Tibial artery (tissue), 4 donors: ENCODE results near the gene B3GAT3.
"Not testable (repeated sequence)": the region's sequence is repeated elsewhere in the genome, so short reads cannot be mapped to it uniquely, and the experiment has no call there.

Source experiments
- DNase-seq, 2 donors: peaks; one replicate each; pipeline ENCODE4 v3.0.0-alpha.2; 2019
- H3K27ac ChIP-seq, 2 donors: fragments of 200-600 bp; sonication (generic) in 1 of 2; 1 replicate in 1 of 2; 2 replicates in 1 of 2; pipeline ENCODE4 v1.5.1; 2018 to 2019; ENCODE audit warnings: mild to moderate bottlenecking in 1 of 2
- H3K27me3 ChIP-seq, 2 donors: fragments of 200-600 bp; sonication (generic) in 1 of 2; one replicate each; pipeline versions ENCODE4 v1.5.1 to v1.6.0; 2016 to 2019
- H3K36me3 ChIP-seq, 3 donors: fragments of 200-600 bp; sonication (generic) in 2 of 3; one replicate each; pipeline ENCODE4 v1.5.1; 2016 to 2019; ENCODE audit warnings: mild to moderate bottlenecking in 2 of 3
- H3K4me1 ChIP-seq, 4 donors: fragments of 200-600 bp; sonication (generic) in 2 of 4; 1 replicate in 3 of 4; 2 replicates in 1 of 4; pipeline ENCODE4 v1.5.1; 2016 to 2019
- H3K4me3 ChIP-seq, 2 donors: fragments of 200-600 bp; sonication (generic) in 1 of 2; 1 replicate in 1 of 2; 2 replicates in 1 of 2; pipeline ENCODE4 v1.5.1; 2018 to 2019; ENCODE audit warnings: mild to moderate bottlenecking in 2 of 2
- H3K9me3 ChIP-seq, 3 donors: fragments of 200-600 bp; sonication (generic) in 1 of 3; one replicate each; pipeline ENCODE4 v1.5.1; 2016 to 2019
- intact Hi-C: fragments of 100-400 bp; cut with DNase I; formaldehyde crosslinking; loops from one replicate; pipeline ENCODE4 v1.15.0; 2023; ENCODE audit warnings: low total_unique reads
- TF ChIP-seq, protein P1 (sequence below), 2 experiments: fragments of 200-600 bp in 1 of 2; fragments of 450-650 bp in 1 of 2; IDR thresholded peaks; one replicate each; pipeline ENCODE4 v1.5.1; 2017 to 2019; ENCODE audit warnings: antibody characterized with exemption in 2 of 2, mild to moderate bottlenecking in 1 of 2, moderate library complexity in 1 of 2

Gene B3GAT3

DNA sequence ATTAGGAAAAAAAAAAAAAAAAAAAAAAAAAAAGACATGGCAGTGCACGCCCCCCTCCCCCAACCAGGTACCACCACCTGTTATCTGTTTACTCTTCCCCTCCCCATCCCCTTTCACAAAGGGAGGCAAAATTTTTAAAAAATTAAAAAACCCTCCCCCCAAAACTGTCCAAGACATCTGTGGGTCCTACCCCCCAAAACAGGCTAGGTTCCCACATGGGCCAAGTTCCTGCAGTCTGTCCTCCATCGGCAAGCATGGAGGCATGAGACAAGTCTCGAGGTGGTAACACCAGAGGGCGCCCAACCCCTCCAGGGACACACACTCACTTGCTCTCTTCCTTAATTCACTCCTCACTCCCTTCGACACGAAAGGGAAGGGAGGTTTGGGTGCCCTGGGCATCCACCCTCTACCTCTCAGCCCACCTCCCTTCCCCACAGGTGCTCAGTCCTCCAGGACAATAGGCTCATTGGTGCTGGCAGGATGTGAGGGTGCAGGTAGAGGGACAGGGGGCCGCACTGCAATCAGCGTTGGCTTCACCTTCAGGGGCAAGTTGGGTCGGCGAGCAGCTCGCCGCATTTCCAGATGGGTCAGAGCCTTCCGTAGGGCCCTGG lies 28.2 kb downstream of the B3GAT3 start:
- Histone ChIP-seq H3K4me3 (no peak overlapping the region), H3K36me3 (peaks cover 48 to 56% (median 55%) of the 10 kb centered on the region in 3 donors), H3K9me3 (no peaks in the 10 kb centered on the region), H3K4me1 (peaks cover 0 to 32% (median 21%) of the 10 kb centered on the region in 4 donors), H3K27ac (peak overlapping the region in 1 of 2 donors; percentile 89), H3K27me3 (no peaks in the 10 kb centered on the region)
- TF ChIP-seq, protein P1, sequence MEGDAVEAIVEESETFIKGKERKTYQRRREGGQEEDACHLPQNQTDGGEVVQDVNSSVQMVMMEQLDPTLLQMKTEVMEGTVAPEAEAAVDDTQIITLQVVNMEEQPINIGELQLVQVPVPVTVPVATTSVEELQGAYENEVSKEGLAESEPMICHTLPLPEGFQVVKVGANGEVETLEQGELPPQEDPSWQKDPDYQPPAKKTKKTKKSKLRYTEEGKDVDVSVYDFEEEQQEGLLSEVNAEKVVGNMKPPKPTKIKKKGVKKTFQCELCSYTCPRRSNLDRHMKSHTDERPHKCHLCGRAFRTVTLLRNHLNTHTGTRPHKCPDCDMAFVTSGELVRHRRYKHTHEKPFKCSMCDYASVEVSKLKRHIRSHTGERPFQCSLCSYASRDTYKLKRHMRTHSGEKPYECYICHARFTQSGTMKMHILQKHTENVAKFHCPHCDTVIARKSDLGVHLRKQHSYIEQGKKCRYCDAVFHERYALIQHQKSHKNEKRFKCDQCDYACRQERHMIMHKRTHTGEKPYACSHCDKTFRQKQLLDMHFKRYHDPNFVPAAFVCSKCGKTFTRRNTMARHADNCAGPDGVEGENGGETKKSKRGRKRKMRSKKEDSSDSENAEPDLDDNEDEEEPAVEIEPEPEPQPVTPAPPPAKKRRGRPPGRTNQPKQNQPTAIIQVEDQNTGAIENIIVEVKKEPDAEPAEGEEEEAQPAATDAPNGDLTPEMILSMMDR (IDR thresholded peaks at IDR 0.05): peak; percentile 35 to 46
- intact Hi-C loops: loop anchor here (10.0 kb wide), 1 partner anchor 49 kb away; the partner anchor contains the start of gene AHNAK
- peak; percentile 84 to 85 for DNase-seq

DNA sequence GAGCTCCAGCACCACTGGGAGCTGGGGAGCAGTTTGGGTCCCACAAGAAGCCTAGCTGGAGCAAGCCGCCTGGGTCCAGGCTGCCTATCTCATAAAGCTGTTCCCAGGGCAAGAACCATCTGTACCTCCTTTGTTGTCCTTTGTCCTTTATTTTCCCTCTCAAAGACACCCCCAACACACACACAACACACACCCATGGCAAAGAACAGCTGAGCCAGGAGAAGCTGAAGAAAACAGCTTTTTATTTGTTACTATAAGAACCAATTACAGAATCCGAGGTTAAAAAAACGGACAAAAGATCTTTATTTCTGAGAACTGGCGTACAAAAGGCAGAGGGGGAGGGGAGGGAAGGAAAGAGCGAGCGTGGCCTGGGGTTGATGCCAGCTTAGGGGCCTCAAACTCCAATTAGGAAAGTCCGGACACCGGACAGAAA lies 28.8 kb downstream of the B3GAT3 start:
- H3K9me3 ChIP-seq: no peaks in the 10 kb centered on the region
- H3K27me3 ChIP-seq: no peaks in the 10 kb centered on the region
- DNase-seq: no peak
- TF ChIP-seq, protein P1 (IDR thresholded peaks at IDR 0.05): no peak
- H3K36me3 ChIP-seq: peaks cover 44 to 56% (median 55%) of the 10 kb centered on the region in 3 donors
- H3K27ac ChIP-seq: peak overlapping the region; percentile 89 to 97
- intact Hi-C loops: loop anchor here (10.0 kb wide), 1 partner anchor 48 kb away; the partner anchor contains the start of gene AHNAK
- peaks cover 0 to 30% (median 19%) of the 10 kb centered on the region in 4 donors for H3K4me1 ChIP-seq
- no peak overlapping the region for H3K4me3 ChIP-seq

DNA sequence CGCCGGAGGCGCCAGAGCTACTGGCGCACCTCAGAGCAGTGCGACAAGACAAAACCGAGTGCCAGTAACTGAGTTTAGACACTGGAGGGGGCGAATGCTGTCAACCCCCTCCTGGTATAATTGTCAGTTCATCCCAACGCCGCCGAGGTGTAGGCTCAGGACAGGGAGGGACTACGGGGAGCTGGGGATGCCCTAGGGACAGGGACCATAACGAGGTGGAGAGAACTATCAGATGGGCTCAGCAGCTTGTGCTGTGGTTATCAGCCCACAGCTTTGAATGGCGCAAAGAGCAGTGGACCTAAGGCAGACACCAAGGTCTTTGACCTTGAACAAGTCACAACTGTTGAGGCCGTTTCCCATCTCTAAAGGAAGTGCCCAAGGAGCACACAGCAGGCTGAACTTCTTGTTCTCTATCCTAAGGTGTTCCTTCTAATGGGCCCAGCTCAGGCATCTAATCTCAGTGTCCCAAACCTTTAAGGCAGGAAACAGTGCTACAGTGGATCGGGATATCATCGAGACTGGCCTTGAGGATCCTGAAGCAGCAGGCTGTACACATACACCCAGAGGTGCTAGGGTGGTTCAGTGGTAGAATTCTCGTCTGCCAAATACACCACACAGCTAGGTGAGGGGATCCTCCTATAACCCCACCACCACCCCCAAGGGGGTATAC lies 29.5 kb downstream of the B3GAT3 start:
- H3K4me1 ChIP-seq: peaks cover 0 to 30% (median 19%) of the 10 kb centered on the region in 4 donors
- H3K27ac ChIP-seq: peak overlapping the region; percentile 89 to 97
- H3K27me3 ChIP-seq: no peaks in the 10 kb centered on the region
- TF ChIP-seq, protein P1 (IDR thresholded peaks at IDR 0.05): no peak
- DNase-seq: no peak
- H3K36me3 ChIP-seq: peaks cover 40 to 56% (median 55%) of the 10 kb centered on the region in 3 donors
- H3K9me3 ChIP-seq: no peaks in the 10 kb centered on the region
- H3K4me3 ChIP-seq: peak overlapping the region; percentile 69 to 89
- intact Hi-C loops: loop anchor here (10.0 kb wide), 1 partner anchor 47 kb away; the partner anchor contains the start of gene AHNAK

DNA sequence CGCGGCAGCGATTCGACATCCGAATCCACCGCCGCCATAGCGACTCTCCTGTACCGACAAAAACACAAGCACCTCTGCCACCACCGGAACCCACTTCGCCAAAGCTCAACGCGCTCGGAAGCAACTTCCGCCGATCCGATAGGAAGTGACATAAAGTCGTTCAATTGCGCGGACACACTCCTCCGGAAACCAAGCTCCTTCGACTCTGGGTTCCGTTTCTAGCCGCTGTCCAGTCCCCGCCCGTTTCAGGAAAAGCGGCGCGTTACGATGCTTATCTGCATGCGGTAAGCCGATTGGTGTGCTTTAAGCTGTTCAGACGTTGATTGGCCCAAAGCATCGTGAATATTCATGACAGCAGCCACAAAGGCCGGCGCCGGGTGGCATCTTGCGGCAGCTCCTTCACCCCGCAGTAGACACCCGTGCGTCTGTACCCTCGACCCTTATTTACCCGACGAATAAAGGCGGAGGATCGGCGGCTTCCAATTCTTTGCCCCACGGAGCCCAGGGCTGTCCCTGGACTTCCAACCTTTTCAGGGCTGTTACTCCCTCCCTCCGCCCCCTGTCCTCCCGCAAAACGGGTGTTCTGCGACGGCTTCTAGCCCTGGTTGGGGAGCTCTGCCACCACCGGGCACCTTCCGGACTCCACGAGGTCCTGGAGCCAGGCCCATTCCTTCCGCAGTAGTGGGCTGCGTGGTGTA lies 30.2 kb downstream of the B3GAT3 start, which contains the start of gene TUT1:
TSS of gene TUT1 (minus strand) at position 76 of the 698 bp plus-strand sequence. CDS start at position 38, 38 bp downstream.
- Histone ChIP-seq H3K27me3 (no peaks in the 10 kb centered on the region), H3K4me1 (peaks cover 0 to 30% (median 19%) of the 10 kb centered on the region in 4 donors), H3K4me3 (peak within 1 kb of the TSS; percentile 69 to 89), H3K27ac (peak within 1 kb of the TSS; percentile 89 to 97), H3K36me3 (peaks cover 35 to 56% (median 50%) of the 10 kb centered on the region in 3 donors), H3K9me3 (no peaks in the 10 kb centered on the region)
- intact Hi-C loops: loop anchor here (10.0 kb wide), 1 partner anchor 47 kb away; the partner anchor contains the start of gene AHNAK
- peak; percentile 98 for DNase-seq
- TF ChIP-seq, protein P1 (IDR thresholded peaks at IDR 0.05): no peak

GRCh38 chr11:62588966-62589637 lies 32.7 kb downstream of the B3GAT3 start:
- no peak overlapping the region for H3K27ac ChIP-seq
- peaks cover 0 to 30% (median 19%) of the 10 kb centered on the region in 4 donors for H3K4me1 ChIP-seq
- no peak for DNase-seq
- intact Hi-C loops: no loop called here
- TF ChIP-seq, protein P1 (IDR thresholded peaks at IDR 0.05): no peak
- no peaks in the 10 kb centered on the region for H3K9me3 ChIP-seq
- H3K36me3 ChIP-seq: peaks cover 10 to 53% (median 32%) of the 10 kb centered on the region in 3 donors
- no peaks in the 10 kb centered on the region for H3K27me3 ChIP-seq
- H3K4me3 ChIP-seq: no peak overlapping the region

DNA sequence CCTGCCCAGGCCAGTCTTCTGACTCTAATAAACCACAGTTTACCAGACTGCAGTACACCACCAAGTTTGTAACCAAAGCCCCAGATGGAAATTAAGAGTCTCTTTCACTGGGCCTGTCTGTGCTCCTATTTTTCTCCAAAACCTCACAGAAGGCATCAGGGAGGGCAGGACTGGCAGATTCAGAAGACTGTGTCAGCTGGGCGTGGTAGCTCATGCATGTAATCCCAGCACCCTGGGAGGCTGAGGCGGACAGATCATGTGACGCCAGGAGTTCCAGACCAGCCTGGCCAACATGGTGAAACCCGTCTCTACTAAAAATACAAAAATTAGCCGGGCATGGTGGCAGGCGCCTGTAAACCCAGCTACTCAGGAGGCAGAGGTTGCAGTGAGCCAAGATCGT lies 36.4 kb downstream of the B3GAT3 start:
- H3K4me3 ChIP-seq, intact Hi-C loops, H3K27me3 ChIP-seq, DNase-seq, H3K4me1 ChIP-seq, H3K9me3 ChIP-seq, H3K27ac ChIP-seq: not testable (repeated sequence)
- peaks cover 14 to 76% (median 43%) of the 10 kb centered on the region in 3 donors for H3K36me3 ChIP-seq

- H3K27ac ChIP-seq, H3K27me3 ChIP-seq, H3K9me3 ChIP-seq, H3K4me3 ChIP-seq, H3K4me1 ChIP-seq, DNase-seq, intact Hi-C loops: not testable (repeated sequence)
- H3K36me3 ChIP-seq: peaks cover 15 to 87% (median 39%) of the 10 kb centered on the region in 3 donors
Observed at GRCh38 chr11:62581735-62582134, 40.1 kb downstream of the B3GAT3 start.
